Raji (cell line): ENCODE measurements around the gene CDH16.

Source experiments
- POLR2A ChIP-seq: IDR thresholded peaks from 2 replicates; pipeline ENCODE4 v1.6.1; 2011; ENCODE audit warnings: low read depth, low read length, control low read depth; ENCODE audit not compliant: insufficient read depth

CDH16 gene

DNA sequence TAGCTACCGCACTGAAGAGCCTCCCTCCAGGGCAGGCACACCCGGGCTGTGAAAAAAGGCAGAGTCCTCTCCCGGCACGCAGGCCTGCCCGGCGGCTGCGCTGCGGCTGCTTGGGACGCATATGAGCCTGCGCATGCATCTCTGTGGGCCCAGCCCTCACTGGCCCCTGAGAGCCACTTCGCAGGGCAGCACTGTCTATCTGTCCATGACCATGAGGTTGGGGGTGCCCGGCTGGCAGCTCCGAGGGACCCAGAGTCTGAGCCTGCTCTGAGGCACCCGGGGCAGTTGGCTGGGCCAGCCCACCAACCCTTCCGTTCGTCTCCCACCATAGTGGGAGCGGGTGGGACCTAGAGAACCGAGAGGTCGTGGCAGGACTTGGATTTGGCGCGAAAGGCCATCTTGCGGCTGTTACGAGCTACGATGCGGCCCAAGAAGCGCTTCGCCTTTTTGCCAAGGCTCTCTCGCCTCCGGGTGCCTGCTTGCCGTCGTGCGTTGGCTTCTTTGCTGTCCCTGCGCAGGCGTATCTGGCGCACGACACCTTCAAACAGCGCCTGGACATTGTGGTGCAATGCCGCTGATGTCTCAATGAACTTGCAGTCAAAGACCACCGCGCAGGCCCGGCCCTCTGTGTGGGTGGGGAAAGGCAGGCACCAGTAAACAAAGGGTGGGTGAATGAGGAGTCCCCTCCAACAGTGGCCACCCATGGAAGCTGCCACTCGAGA is 3.2 kb upstream of the CDH16 start:
- TF ChIP-seq POLR2A = no peak

DNA sequence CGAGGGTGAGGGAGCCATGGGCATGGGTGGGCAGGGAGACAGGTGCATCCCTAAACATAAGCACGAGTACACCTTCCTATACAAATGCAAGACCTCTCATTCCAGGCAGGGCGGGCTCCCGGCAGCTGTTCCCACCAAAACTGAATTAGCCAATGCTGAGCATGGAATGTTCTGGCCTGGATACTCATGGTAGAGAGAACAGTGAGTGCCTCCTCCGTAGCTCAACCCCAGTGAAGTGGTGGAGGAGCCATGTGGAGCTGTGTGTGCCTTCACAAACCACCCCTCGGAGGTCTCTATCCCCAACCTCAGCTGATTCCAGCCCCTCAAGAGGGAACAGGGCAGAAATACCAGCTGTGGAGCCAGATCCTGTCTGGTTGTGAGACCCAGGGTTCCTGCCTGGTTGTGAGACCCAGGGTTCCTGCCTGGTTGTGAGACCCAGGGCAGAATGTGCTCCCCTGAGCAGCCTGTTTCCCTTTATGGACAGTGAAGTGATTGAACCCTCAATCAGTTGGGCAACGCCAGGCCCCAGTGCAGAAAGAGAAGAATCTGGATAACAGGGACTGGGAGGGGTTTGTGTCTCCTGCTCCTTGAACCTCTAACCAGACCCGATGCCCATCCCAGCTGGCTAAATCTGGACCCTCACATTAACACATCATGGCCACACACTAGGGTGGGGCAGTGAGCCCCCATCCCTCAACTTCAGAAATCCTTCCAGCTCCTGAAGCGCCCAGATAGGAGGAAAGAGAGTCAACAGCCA is 2.4 kb upstream of the CDH16 start:
- TF ChIP-seq POLR2A = no peak

DNA sequence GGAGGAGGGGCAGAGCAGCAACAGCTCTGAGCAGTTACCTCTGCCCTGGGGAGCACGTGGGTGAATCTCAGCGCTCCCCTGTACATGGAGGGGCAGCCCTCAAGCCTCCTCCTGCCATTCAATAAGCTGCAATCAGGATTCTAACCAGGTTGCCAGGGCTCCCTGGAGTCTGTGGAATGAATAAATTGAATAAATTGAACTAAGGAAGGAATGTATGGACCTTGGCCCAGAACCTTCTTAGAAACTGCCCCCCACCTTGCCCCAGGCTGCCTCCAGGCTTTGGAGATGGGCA is 1.6 kb upstream of the CDH16 start:
- TF ChIP-seq POLR2A = no peak

DNA sequence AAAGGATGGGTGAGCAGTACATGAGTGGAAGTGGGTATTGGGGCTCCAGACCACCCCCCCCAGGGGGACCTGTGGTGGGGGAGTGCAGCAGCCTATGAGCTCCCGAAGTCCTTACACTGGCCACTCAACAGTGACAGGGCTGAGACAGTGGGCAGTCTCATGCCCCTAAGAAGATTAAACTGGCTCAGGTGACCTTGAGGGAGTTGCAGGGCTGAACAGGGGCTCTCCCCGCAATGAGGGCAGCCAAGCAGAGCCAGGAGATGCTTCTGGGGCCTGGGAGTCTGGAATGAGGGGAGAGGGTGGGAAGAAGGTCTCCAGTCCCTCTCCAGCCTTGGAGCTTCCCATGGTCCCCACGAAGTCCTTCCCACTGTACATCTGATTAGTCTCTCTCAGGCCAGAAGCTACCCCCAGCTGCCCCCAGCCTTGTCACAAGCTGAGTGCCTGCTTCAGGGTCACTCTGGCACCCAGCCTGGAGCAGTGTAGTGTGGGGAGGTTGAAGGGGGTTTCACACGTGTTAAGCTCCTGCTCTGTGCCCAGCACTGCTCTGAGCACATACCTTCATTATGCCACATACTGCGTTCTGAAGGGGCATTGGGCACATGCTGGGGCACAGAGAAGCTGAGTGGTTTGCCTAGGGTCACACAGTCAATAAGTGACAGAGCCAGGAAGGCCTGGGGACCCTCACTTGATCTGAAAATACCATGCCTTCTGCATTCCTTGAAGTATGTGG is 1.0 kb upstream of the CDH16 start:
- no peak for TF ChIP-seq POLR2A

DNA sequence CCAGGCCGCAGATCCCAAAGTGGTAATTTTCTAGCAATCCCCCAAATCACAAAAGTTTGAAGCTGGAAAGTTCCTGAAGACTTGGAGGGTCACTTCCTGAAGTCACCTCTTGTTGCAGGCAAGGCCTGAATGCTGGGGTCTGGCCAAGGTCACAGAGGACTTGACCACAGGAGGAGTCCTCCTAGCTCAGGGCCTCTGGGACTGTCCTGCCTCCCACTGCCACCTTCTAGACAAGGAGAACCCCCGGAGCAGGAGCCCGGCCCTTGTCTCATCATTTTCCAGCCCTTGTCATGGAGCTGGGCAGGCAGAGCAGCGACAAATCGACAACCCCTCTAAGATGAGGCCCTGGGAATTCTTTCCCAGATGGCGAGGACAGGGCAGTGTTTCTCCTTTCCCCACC is 330 bp downstream of the CDH16 start:
- no peak for TF ChIP-seq POLR2A

DNA sequence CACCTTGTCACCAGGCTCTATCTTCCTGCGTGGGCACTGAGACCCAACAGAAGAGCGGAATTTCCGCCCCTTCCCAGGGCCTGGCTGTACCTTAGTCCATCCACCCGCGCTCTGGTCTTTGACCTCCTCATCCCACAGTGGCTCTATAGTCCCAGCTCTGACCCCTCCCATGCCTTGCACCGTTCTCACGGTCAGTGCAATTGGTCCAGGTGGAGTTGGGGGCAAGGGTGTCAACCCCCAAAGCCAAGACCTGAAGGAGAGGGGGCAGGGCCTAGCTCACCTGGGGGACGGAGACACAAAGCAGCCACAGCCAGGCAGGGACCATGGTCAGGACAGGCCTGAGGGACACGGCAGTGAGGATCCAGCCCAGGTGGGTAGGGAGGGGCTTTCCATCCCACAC is 944 bp downstream of the CDH16 start:
- TF ChIP-seq POLR2A = no peak

DNA sequence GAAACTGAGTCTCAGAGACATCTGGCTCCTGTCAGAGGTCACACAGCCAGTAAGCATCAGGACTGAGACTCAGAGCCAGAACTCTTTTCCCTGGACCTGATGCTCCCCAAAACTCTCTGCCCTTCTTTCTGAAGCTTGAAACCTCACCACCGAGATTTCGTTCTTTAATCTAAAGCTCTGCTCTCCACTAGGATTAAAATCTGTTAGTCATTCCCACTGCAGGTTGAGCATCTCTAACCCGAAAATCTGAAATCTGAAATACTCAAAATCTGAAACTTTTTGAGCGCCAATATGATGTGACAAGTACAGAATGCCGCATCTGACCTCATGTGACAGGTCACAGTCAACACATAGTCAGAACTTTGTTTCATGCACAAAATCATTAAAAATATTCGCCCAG is 2.2 kb downstream of the CDH16 start:
- no peak for TF ChIP-seq POLR2A

DNA sequence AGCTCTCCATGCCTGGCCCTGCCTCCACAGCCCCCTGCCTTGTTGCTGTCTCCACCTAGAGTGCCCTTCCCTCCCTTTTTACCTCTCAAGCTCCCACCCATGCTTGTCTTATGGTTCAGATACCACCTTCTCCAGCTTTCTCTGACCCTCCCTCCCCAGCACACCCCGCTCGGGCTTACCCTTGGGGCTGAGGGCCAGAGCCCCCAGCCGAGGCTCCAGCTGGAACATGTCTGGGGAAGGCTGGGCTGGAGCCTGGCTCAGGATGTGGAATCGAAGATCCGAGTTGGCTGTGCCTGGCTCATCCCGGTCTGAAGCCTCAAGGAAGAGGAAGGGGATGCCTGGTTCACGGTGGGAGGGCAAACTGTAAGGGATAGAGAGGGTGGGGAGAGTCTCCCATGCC is 3.6 kb downstream of the CDH16 start:
- TF ChIP-seq POLR2A = no peak

DNA sequence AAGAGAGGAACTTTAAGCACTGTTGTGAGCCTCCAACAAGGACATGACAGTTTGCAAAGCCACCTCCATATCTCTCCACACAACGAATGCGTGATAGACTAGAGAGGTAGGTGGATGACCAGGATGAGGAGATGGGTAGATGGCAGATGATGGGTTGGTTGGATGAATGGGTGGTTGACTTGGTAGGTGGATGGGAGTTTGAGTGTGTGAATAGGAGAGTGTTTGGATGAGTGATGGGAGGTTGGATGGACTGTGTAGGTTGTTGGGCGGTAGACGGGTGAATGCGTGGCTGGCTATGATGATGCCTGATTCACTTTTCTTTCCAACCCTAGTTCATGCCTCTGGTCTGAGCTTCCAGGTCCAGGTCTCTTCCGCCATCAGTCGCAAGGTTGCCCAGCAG is 4.1 kb downstream of the CDH16 start:
- TF ChIP-seq POLR2A = no peak

DNA sequence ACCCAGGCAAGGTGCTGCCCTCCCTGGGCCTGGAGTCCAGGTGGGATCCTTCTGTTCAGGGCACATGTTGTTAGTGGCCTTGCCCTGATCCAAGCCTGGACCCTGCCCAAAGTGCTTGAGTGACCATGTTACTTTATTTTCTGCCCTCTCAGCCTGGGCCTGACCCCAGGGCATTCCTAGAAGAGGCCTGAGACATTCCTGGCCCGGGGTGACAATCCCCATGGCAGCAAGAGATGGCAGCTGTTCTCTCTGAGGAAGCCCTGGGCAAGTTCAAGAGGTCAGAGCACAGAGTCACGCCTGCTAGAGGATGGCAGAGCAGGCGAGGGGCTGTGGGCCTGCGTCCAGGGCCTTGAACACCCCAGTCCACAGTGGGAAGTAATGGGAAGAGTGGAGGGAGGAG is 5.0 kb downstream of the CDH16 start:
- TF ChIP-seq POLR2A = no peak

DNA sequence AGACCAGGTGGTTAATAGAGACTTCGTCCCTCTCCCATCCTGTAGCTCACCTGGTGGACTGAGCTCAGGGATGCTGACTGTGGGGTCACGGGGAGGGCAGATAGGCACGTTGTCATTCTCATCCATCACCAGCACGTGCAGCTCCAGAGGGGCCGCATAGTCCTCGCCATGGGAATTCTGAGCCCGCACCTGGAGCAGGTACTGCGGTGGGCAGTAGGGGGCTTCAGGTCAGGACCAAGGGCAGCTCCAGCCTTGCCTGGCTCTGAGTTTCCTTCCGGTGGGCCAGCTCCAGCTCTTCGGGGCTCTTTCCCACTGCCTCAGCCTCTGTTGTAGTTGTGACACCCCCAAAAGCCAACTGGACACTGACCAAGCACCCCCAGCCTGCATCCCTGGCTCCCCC is 5.6 kb downstream of the CDH16 start:
- no peak for TF ChIP-seq POLR2A

DNA sequence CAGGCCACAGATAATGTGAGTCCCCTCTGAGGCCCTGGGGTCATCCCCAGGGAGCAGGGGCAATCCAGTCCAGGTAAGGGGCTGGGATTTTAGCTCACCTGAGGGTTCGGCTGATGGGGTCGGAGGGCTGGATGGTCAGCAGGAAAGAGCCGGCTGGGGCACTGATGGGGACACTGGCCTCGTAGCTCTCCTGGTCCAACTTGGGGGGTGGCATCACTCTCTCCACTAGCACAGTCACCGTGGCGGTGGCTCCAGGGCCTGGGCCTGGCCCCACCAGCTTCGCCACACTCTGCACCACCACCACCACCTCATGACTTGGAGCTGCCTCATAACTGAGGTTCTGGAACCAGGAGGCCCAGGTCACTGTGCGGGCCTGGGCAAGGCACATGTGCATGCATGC is 6.9 kb downstream of the CDH16 start:
- TF ChIP-seq POLR2A = no peak

DNA sequence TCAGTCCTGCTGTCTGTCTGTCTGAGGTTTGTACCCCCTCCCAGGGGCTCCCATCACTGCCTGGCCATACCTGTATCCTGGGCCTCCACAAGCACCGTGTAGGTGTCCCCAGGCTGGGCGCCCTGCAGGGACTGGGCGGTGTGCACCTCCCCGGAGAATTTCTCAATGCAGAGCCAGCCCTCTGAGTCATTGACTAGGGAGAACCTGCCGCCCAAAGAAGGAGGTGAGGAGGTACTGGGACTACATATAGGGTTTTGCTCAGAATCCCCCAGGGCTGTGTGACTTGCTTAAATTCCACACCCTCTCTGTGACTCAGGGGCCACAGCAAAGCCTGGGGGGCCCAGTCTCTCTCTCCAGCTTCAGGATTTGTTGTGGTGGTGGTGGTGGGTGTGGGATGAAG is 7.6 kb downstream of the CDH16 start:
- no peak for TF ChIP-seq POLR2A

DNA sequence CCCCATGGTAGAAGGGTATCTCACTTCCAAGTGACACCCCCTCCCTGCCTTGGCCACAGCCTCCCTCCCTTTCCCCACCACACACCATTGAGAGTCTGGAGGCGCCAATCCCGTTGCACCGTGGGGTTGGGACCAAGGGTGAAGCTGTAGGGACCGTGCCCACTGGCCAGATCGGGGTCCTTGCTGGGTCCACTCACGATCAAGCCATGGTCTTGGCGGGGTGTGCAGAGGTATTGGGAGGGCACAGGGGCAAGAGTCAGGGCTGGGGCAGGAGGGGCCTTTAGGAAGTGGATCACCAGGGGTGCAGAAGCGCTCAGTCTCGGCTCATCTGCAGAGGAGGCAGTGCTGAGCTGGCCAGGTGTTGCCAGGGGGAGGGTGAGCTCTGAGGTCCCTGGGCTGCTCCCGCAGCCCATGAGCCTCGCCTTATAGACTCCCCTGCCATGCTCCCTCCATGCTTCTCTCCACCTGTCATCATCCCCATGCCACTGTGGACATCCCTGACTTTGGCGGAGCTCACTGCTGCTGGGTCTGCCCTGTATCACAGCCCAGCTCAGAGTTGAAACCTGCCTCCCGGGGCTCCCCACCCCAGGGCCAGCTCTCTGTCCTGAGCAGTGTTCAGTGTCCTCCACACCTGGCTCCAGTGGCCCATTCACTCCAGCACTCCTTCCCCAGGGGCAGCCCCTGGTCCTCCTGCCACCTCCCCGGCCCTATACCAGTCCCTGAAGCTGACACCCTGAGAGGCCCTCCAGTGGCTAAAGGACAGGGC is 8.3 kb downstream of the CDH16 start:
- no peak for TF ChIP-seq POLR2A

DNA sequence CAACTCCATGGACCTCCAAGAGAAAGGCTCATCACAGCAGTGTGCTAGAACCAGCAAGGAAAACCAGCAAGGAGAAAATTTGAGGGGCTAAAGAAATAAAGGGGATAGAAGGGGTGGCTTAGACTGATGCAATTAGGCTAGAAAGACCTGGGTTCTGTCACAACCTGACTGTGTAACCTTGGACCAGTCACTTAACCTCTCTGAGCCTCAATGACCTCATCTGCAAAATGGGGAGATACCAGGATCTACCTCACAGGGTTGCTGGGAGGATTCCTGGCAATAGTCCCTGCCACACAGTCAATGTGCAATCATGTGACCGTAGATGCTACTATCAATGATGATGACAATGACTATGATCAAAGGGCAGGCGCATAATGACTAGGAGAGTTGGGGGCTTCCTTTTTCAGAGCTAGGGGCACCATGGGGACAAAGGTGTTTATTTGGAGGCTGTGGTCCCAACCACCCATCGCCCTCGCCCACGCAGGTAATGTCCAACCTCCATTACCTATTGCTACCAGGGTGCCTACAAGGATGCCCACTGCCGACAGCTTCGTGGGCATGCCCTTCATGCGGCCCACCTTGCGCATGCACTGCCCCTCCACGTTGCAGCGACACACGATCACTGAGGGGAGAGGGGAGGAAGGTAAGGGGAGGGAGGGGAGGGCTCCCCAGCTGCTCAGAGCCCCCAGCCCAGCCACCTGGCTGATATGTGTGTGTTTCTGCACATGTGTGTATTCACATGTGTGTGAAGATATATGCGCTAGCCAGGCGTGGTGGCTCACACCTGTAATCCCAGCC is 9.7 kb downstream of the CDH16 start:
- TF ChIP-seq POLR2A = no peak
